ENCODE results near the gene DDB1. TPM values are rescaled to one million over a fixed set of nuclear protein-coding genes. Genes with fewer than 3 reads are reported as not detected.

DDB1 gene
- total RNA-seq, 1 experiment from 2014 or later = 302 TPM

GRCh38 chr11:61370349-61371005 lies 37.6 kb upstream of the DDB1 start:
- TF ChIP-seq, protein P1, sequence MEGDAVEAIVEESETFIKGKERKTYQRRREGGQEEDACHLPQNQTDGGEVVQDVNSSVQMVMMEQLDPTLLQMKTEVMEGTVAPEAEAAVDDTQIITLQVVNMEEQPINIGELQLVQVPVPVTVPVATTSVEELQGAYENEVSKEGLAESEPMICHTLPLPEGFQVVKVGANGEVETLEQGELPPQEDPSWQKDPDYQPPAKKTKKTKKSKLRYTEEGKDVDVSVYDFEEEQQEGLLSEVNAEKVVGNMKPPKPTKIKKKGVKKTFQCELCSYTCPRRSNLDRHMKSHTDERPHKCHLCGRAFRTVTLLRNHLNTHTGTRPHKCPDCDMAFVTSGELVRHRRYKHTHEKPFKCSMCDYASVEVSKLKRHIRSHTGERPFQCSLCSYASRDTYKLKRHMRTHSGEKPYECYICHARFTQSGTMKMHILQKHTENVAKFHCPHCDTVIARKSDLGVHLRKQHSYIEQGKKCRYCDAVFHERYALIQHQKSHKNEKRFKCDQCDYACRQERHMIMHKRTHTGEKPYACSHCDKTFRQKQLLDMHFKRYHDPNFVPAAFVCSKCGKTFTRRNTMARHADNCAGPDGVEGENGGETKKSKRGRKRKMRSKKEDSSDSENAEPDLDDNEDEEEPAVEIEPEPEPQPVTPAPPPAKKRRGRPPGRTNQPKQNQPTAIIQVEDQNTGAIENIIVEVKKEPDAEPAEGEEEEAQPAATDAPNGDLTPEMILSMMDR (conservative IDR thresholded peaks at IDR 0.05) = no peak
- TF ChIP-seq EZH2 (IDR thresholded peaks at IDR 0.05; ENCODE audit: low read depth) = no peak
- intact Hi-C loops (cut with micrococcal nuclease; ENCODE audit: unreplicated experiment) = no loop called here
- Histone ChIP-seq H3K27me3 (ENCODE audit: insufficient read depth, low read depth) (no peaks in the 10 kb centered on the region), H3K9me3 (ENCODE audit: insufficient read depth, low read depth) (peaks cover 8% of the 10 kb centered on the region), H3F3A (ENCODE audit: insufficient read depth, low read depth) (0 out of 2 replicates have a peak, but pooled peaks cover 3% of the 10 kb centered on the region), H3K36me3 (ENCODE audit: low read depth) (peaks cover 44% of the 10 kb centered on the region), H3K4me1 (replicated peaks; ENCODE audit: insufficient read depth) (no peaks in the 10 kb centered on the region), H3K4me3 (no peak overlapping the region), H3K4me2 (no peak overlapping the region), H3K9me2 (ENCODE audit: insufficient read depth) (no peaks in the 10 kb centered on the region), H4K20me1 (ENCODE audit: insufficient read depth) (no peaks in the 10 kb centered on the region), H3K27ac (no peak overlapping the region), H2AFZ (no peak overlapping the region), H3K79me2 (ENCODE audit: low read depth) (no peaks in the 10 kb centered on the region)
- no peak for DNase-seq
- BruUV-seq (replicated peaks) = no TSS peak
- ChIA-PET POLR2A (ENCODE audit: unreplicated experiment) (no interaction called here), CTCF (no interaction called here)

DNA sequence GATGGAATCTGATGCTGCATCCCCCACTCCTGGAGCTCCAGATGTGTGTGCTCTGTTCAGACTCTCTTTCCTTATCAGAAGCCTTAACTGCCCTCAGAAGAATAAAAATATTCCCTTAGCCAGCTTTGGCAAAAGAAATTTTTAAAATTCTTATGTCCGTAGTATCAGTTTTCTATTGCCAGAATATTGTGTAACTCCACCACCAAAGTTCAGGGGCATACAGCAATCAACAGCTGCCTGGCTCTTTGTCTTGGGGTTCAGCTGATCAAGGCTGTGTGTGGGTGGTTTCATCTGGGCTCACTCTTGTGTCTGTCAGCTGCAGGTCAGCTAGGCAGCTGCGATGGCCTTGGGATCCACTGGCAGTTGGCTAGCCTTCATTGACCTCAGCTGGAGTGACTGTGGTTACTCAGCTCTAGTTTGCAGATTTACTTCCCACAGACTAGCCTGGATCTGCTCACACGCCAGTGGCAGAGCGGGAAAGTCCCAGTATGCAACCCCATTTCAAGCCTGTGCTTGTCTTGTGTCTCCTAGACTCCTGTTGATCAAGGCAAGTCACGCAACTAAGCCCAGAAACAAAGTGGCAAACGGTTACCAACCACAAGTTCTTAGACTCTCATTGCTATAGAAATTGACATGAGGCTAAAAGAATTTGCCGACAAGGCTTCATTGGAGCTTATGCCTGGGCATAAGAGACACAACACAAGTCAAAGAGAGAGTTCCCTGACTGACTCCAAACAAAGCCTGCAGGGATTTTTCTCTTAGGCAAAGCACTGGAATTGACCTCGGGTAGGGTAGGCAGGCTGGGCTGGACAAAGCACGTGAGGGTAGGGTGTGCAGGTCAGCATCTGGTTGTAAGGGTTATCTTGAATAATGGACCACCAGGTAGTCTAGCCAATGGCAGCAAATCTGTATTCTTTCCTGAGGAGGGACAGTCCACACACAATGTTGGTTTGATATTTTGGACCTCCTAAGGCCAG lies 36.8 kb upstream of the DDB1 start:
- Histone ChIP-seq H3K4me3 (no peak overlapping the region), H3K4me2 (no peak overlapping the region), H3K9me3 (ENCODE audit: insufficient read depth, low read depth) (peaks cover 8% of the 10 kb centered on the region), H2AFZ (no peak overlapping the region), H3K27me3 (ENCODE audit: insufficient read depth, low read depth) (no peaks in the 10 kb centered on the region), H3F3A (ENCODE audit: insufficient read depth, low read depth) (0 out of 2 replicates have a peak, but pooled peaks cover 3% of the 10 kb centered on the region), H3K4me1 (replicated peaks; ENCODE audit: insufficient read depth) (no peaks in the 10 kb centered on the region), H4K20me1 (ENCODE audit: insufficient read depth) (no peaks in the 10 kb centered on the region), H3K9me2 (ENCODE audit: insufficient read depth) (no peaks in the 10 kb centered on the region), H3K79me2 (ENCODE audit: low read depth) (no peaks in the 10 kb centered on the region), H3K36me3 (ENCODE audit: low read depth) (peaks cover 48% of the 10 kb centered on the region), H3K27ac (no peak overlapping the region)
- no TSS peak for BruUV-seq (replicated peaks)
- no peak for DNase-seq
- intact Hi-C loops (cut with micrococcal nuclease; ENCODE audit: unreplicated experiment) = no loop called here
- no peak for TF ChIP-seq EZH2 (IDR thresholded peaks at IDR 0.05; ENCODE audit: low read depth)
- TF ChIP-seq, protein P1 (conservative IDR thresholded peaks at IDR 0.05) = no peak
- ChIA-PET CTCF (no interaction called here), POLR2A (ENCODE audit: unreplicated experiment) (interaction anchor here (0.7 kb wide), 1 partner anchor 9 kb away, joined by 4 read pairs; no protein-coding TSS in a partner anchor)

- H3K79me2 ChIP-seq (ENCODE audit: low read depth) = peaks cover 10% of the 10 kb centered on the region
- no peaks in the 10 kb centered on the region for H3K9me2 ChIP-seq (ENCODE audit: insufficient read depth)
- H3F3A ChIP-seq (ENCODE audit: insufficient read depth, low read depth) = peaks cover 11% of the 10 kb centered on the region
- ChIA-PET POLR2A (ENCODE audit: unreplicated experiment) (interaction anchor here (0.7 kb wide), 1 partner anchor 8 kb away, joined by 4 read pairs; no protein-coding TSS in a partner anchor), CTCF (no interaction called here)
- peaks cover 53% of the 10 kb centered on the region for H3K36me3 ChIP-seq (ENCODE audit: low read depth)
- H3K4me2 ChIP-seq = no peak overlapping the region
- TF ChIP-seq, protein P1 (conservative IDR thresholded peaks at IDR 0.05) = no peak
- no peak for TF ChIP-seq EZH2 (IDR thresholded peaks at IDR 0.05; ENCODE audit: low read depth)
- no peaks in the 10 kb centered on the region for H4K20me1 ChIP-seq (ENCODE audit: insufficient read depth)
- no peak overlapping the region for H3K27ac ChIP-seq
- H3K4me1 ChIP-seq (replicated peaks; ENCODE audit: insufficient read depth) = peaks cover 3% of the 10 kb centered on the region
- H3K4me3 ChIP-seq = no peak overlapping the region
- no peaks in the 10 kb centered on the region for H3K27me3 ChIP-seq (ENCODE audit: insufficient read depth, low read depth)
- no TSS peak for BruUV-seq (replicated peaks)
- DNase-seq = no peak
- intact Hi-C loops (cut with micrococcal nuclease; ENCODE audit: unreplicated experiment) = no loop called here
- H2AFZ ChIP-seq = no peak overlapping the region
- H3K9me3 ChIP-seq (ENCODE audit: insufficient read depth, low read depth) = peaks cover 8% of the 10 kb centered on the region
These were observed 35.7 kb upstream of the DDB1 start for GRCh38 chr11:61368646-61369045.

Data from PC-9 (cell line).